HG03565 (cell line): ENCODE measurements around the gene DZIP3.
A peak's percentile ranks its signal among the peaks of the same experiment; 100 is the strongest.
"Not testable (repeated sequence)": the region's sequence is repeated elsewhere in the genome, so short reads cannot be mapped to it uniquely, and the experiment has no call there.

ENCODE experiments used
- ATAC-seq: cut with Tn5 transposase; IDR thresholded peaks from one replicate; pipeline ENCODE4 v1.9.1; 2021; ENCODE audit warnings: mild to moderate bottlenecking, moderate library complexity; ENCODE audit not compliant: unreplicated experiment

The DZIP3 gene

DNA sequence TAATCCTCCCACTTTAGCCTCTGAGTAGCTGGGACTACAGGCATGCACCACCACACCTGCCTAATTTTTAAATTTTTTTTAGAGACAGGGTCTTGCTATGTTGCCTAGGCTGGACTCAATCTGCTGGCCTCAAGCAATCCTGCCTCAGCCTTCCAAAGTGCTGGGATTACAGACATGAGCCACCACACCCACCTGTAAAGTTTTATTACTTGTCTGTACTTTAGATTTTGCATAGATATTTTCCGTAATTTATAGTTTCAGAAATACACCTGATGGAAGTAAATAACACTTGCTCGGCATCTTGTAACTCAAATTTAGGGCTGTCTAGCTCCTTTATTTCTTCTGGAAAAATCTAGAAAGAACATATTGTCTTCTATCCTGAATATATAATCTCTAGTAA, 5.8 kb downstream of the DZIP3 start:
- ATAC-seq, result no peak

DNA sequence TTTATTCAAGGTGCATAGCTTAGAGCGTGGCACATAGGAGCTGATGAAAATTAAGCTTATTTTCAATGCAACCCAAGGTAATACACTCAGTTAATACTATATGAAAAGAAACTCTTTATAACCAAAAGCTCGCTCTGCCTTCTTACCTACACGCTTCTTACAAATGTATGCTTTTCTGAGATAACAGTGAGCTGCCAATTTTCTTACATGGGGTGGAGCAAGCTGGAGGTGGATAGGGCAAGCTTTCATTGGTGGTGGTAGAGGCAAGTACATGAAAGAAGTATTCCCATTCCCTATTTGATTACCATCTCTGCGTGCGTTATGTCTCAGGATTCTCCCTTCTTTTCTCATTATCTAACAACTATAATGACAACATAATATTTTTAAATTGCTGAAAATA, 8.9 kb downstream of the DZIP3 start:
- ATAC-seq, result no peak

DNA sequence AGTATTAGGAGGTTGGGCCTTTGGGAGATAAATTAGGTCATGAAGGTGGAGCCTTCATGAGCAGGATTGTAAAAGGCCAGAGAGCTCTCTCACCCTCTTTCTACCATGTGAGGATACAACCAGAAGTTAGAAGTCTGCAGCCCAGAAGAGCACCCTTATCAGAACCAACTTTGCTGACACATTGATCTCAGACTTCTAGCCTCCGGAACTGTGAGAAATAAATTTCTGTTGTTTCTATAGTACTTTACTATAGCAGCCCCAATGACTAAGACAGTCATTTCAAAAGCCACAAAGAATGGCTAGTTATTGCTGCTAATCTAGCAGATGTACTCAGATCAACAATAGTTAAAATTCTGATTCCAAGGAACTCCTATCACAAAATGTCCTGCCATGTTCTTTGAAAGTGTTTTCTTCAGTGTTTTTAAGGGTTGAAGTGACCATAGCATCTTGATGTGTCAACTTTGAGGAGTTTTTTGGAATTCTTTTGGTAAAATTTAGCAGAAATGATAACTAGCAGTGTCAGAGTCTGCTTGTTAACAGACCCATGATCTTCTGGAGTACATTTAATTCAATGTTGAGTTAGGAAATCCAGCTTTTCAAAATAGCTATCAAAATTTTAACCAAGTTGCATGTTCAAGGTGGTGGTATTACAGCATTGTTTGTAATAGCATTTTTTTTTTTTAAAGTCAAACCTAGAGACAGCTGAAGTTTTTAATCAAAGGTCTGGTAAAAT, 10.3 kb downstream of the DZIP3 start:
- peak; percentile 35 for ATAC-seq

DNA sequence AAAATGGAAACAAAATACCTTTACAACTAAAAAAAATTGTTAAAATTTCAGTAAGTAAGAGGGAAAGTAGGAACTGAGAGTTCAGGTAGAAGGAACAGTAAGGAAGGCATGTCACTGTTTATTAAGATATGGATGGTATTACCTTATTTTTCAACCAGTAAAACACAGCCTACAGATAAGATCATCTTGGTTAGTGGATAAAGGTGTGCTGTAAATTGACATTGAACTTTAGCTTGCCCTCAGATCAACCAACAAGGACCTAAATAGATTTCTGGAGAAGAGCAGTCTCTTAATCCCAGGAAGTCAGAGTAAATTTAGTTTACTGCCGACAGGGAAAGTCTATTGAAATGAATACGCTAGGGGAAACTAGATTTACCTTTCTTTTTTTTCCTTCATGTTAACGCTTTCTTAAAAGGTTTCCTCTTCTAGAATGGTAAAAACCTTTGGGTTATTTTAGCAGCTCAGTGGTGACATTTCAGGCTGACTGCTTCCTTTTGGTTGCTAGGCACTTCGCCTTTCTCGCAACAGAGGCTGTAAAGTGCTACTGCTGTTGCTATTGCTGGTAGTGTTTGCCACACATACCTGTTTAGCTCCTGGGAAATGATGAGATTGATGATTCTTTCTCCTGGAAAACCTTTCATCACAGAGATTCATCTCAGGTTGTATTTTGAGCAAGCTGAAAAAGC, 12.9 kb downstream of the DZIP3 start:
- ATAC-seq, result peak; percentile 45

DNA sequence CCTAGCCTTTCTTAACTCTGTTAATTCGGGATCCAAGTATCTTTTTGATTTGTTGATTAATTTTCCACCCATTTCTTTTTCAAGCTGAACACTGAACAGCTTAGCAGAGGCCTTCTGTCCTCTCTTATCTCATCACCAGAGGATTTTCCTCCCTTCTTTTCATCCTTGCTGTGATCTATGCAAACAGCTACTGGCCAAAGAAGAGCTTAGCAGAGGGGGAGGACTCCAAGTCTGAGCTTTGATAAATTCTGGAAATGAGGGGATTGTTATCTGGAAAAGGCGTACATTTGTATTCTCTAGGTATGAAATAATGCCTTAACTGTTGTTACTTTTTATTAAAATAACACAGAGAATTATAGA, 13.4 kb downstream of the DZIP3 start:
- no peak for ATAC-seq

DNA sequence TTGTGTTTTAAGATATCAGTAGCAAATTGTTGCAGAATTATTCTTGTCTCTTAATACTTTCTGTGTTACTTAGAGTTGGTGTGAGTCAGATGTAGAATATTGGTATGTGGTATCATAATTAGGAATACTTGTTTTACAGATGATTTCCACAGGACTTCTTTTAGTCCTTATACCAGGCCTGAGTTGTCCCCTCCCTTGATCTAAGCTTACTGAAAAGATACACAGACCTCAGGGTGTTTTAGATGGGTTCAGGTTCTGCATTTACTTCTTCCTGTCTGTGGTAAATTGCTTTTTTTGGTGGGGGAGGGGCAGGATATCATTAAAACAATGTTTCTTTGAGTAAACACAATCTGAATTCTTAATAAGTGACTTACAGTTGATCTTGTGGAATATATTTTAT, 14.2 kb downstream of the DZIP3 start:
- no peak for ATAC-seq

DNA sequence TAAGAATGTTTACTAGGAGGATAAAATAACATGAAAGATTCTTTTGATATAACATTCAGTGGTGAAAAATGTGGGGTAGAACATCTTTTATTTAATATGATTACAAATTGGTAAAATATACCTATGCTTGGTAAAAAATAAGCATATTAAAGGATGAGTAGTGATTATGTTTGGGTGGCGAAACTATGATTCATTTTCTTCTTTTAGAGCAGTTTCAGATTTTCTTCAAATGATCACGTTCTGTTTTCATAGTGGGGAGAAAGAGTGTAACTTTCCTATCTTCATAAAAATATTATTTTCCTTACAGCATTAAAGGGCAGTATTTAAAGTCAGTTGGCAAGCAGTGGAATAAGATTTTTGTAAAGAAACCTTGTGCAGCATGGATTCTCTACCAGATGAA, 15.5 kb downstream of the DZIP3 start:
- no peak for ATAC-seq

DNA sequence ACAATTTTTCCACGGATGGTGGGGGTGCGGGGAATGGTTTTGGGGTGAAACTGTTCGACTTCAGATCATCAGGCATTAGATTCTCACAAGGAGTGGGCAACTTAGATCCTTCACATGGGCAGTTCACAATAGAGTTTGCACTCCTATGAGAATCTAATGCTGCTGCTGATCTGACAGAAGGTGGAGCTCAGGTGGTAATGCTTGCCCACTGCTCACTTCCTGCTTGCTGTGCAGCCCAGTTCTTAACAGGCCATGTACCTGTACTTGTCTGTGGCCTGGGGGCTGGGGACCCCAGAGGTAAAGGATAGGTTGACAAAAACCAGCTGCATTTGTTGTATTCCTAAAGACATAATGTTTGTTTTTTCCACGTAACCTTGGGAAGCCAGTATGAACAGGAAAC, 16.0 kb downstream of the DZIP3 start:
- no peak for ATAC-seq

DNA sequence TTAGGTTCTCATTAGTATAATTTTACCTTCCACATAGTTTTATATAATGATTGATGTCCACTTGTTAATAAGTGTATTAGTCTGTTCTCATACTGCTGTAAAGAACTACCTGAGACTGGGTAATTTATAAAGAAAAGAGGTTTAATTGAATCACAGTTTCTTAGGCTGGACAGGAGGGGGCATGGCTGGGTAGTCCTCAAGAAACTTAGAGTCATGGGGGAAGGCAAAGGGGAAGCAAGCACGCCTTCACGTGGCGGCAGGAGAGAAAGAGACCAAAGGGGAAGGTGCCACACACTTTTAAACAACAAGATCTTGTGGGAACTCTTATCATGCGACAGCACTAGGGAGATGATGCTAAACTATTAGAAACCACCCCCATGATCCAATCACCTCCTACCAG, 19.2 kb downstream of the DZIP3 start:
- no peak for ATAC-seq

DNA sequence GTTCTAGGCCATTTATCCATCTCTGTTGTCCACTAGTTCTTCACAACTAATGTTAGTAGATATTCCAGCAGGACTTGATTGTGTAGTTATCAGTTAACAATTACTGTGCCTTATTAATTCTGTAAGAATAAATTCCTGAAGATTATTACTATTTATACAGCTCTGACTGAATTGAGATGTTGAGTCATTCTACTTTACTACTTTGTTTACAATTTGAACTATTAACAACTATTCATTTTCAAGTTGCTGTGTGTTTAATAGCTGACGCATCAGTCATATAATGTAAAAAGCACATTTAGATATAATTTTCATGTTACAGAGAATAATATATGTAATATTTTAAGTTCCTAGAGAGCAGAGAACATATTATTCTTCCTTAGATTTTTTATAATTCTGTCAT, 21.1 kb downstream of the DZIP3 start:
- no peak for ATAC-seq

DNA sequence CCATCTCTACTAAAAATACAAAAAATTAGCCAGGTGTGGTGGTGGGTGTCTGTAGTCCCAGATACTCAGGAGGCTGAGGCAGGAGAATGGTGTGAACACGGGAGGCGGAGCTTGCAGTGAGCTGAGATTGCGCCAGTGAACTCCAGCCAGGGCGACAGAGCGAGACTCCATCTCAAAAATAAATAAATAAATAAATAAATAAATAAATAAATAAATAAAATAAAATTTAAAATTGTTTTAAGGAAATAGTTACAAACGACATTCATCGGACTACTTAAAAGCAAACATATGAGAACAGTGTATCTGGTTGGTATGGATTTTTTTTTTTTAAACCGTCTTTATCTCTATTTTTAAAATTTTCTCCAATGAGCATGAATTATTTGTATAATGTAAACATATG, 26.6 kb downstream of the DZIP3 start:
- ATAC-seq, result not testable (repeated sequence)

DNA sequence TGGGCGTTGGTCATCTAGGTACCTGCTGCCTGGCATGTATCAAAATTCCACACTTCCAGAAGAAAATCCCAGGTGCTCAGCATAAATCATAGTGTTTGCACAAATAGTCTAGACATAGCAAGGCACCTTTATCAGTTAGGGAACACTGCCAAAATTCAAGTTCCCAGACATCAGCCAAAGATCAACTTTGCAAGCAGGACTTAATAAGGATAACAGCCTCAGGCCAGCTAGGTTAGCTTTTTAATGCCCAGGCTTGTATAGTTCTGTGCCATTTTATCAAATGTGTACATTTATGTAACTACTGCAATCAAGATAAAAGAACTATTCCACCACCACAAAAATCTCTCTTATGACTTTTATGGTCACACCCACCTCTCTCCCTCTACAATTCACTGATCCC, 30.7 kb downstream of the DZIP3 start:
- no peak for ATAC-seq

DNA sequence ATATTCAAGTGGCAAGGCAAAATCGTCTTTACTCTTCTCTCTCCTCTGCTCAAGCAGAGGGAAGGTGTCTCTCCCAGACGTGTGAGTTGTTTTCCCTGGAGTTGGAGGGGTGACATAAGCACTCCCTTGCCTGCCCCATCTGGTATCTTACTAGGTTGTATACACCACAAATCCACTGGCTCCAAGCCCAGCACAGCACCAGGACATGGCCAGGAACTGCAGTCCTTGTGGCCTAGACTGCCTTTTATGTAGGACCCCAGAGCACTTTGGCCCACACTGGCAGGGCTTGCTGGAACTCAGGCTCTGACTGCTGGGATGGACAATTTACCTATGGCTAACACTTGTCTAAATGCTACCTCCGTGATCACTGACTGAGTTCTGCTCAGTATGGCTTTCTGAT, 34.0 kb downstream of the DZIP3 start:
- ATAC-seq, result no peak

DNA sequence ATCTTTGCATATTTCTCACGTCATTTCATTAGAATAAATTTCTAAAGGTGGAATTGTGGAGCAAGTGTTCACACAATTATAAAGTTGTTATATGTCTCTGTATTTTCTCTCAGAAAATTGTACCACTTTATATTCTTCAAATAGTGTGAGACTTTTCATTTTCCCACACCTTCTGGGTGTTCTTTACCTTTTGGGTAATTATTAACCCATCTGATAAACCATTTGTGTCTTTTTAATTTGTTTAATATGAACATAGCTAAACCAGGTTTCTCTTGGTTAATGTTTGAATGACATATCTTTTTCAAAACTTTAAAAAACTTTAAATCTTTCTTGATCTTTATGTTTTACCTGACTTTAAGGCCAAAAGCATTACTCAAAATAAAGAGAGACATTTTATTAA, 40.5 kb downstream of the DZIP3 start:
- ATAC-seq, result no peak

DNA sequence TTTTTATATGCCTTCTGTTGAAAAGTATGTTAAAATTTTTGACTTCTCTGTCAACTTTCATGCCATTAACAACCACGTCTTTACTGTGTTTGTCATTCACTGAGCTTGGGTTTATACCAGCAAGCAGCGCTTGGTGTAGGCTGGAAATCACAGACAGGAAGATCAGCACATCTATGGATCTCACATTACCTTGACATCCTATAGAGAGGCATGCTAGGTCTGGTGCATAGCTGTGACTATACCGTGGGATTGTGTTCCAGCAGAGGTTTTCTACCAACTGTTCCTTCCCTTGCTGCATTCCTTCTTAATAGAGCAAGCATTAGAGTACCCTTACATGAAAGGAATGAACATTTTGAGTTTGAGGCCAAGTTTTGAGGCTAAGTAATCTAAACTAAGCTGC, 53.0 kb downstream of the DZIP3 start:
- ATAC-seq, result no peak

DNA sequence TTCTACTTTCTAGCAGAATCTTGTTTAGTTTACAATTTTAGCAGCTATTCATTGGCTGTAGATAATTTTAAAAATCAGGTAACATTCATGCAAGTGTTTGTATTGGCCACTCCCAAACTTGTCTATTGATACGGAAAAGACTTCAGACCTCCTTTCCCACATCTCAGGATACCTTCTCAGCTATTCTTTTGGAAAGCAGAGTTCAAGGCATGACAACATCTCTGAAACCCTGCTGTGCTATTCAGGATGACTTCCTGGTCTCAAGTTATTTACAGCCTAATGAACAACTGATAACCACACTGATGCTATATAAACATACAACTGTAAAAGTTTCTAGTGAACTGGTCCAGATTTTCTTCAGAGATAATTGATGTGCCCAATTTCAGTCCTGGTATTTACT, 55.8 kb downstream of the DZIP3 start:
- no peak for ATAC-seq

DNA sequence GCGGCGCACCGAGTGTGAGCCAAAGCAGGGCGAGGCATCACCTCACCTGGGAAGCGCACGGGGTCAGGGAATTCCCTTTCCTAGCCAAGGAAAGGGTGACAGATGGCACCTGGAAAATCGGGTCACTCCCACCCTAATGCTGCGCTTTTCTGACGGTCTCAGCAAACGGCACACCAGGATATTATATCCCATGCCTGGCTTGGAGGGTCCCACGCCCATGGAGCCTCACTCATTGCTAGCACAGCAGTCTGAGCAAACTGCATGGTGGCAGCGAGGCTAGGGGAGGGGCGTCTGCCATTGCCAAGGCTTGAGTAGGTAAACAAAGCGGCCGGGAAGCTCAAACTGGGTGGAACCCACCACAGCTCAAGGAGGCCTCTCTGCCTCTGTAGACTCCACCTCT, 66.1 kb downstream of the DZIP3 start:
- not testable (repeated sequence) for ATAC-seq

DNA sequence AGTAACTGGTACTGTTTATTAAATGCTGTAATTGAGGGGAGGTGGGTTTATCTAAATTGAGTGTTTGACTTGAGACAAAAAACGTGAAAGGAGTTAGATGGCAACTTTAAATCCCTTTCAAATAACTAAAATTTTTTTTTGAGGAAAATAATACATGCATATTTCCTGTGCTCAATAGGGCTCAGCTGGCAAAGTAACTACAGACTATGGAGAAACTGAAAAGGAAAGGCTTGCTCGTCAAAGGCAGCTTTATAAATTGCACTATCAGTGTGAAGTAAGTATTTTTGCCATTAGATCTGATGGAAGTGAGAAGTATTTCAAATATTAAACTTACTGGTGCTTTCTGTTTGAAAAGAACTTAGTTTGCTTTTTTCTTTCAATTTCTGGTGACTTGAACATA, 72.2 kb downstream of the DZIP3 start:
- ATAC-seq, result no peak

DNA sequence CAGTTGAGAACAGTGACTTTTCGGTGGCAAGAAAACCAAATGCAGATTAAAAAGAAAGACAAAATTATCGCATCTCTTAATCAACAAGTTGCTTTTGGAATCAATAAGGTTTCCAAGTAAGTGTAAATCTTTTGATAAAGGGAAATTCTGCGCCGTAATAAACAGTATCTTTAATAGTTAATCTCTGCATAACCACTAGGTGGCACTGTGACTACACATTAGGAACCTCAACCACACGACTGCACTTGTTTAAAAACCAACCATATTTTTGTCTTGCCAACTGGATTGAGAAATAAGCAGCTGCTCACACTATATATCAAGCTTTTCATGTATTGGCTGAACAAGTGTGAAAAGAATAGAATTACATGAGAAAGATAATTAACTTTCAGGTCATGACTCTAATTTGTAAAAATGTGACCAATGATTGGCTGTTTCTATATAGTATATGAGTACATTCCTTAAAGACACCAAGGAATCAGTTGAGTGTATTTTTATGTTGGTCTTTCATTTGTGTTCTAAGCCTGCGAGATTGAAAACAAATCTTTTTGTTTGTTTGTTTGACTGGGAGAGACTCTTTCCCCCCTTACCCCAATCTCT, 72.7 kb downstream of the DZIP3 start:
- ATAC-seq, result no peak

DNA sequence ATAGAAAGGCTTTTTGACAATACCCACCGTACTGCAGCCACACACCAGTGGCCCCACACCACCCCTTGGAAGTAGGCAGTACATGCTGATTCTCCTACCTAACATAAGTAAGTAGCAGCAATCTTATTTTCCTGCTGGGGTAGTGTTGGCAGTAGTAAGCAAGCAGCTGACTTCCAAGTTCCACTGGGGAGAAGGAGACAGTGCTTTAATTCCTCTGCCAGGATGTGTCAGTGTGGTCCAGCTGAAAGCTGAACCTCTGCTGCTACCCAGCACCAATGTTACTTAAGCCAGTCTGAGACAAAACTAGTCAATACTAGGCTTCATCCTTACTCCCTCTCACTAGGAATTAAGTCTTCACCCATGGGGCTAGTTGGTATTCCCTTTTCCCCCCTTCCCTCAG, 74.7 kb downstream of the DZIP3 start:
- ATAC-seq, result no peak

DNA sequence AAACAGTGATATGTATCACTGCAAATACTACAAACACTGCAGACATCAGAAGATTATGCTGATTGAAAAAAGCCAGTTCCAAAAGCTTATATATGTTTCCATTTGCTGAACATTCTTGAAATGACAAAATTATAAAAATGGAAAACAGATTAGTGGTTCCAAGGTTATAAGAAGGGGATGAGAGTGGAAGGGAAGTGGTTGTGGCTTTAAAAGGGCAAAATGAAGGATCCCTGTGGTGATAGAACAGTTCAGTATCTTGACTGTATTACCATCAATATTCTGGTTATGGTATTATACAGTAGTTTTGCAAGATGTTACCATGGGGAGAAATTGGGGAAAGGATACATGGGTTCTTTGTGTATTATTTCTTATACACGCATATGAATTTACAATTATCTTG, 77.8 kb downstream of the DZIP3 start:
- ATAC-seq, result no peak

DNA sequence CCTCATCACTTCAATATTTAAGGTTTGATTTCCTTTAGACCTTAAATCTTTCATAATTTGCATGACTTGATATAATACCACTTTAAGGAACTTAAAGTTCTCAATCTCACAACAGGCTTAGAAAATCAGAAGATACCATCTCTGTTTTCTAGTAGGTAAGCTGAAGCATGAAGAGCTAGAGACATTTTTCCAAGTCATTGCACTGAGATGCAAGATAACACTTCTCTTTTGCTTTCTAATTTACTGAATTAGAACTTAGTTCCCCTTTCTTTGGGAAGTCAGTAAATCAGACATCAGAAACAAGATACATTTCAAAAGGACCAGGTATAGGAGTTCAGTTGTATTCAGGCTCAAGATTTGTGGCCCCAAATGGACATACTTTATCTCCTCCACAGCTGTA, 79.7 kb downstream of the DZIP3 start:
- no peak for ATAC-seq

DNA sequence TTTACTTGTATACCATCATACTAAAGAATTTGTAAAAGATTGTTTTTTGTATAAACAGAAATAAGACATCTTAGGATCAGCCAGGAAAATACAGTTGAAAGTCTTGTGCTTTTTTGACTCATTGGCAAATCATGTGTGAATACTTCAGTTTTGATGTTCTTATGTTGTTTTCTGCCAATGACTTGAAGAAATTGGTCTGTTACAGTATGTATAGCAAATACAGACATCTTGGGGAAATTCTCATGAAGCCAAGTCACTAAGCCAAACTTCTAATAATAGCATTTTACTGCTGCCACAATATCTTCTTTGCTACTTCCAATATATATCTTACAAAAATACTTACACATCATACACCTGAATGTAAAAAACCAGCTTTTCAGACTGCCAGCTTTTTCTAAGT, 83.2 kb downstream of the DZIP3 start:
- no peak for ATAC-seq
